Prostate gland (tissue), 2 donors: ENCODE data around the gene MAD1L1. TPM values are rescaled to one million over a fixed set of nuclear protein-coding genes. Genes with fewer than 3 reads are reported as not detected.

Experiments
- DNase-seq: peaks from one replicate; pipeline ENCODE4 v3.0.0-alpha.2; 2019; ENCODE audit warnings: low spot score
- H3K27ac ChIP-seq, 2 donors: fragments of 200-600 bp; sonication (generic); 2 replicates each; pipeline ENCODE4 v1.5.1; 2017 to 2019
- H3K27me3 ChIP-seq: fragments of 200-600 bp; sonication (generic); replicated peaks from 2 replicates; pipeline ENCODE4 v1.5.1; 2019; ENCODE audit not compliant: insufficient read depth
- H3K36me3 ChIP-seq, 2 donors: fragments of 200-600 bp; sonication (generic); 1 replicate in 1 of 2; 2 replicates in 1 of 2; pipeline versions ENCODE4 v1.5.1 to v1.8.1; 2017 to 2019
- H3K4me1 ChIP-seq: fragments of 200-600 bp; sonication (generic); replicated peaks from 2 replicates; pipeline ENCODE4 v1.5.1; 2019
- H3K4me3 ChIP-seq, 2 donors: fragments of 200-600 bp; sonication (generic); 2 replicates each; pipeline ENCODE4 v1.5.1; 2017 to 2019
- H3K9me3 ChIP-seq: fragments of 200-600 bp; sonication (generic); 2 replicates; pipeline ENCODE4 v1.5.1; 2017
- POLR2A ChIP-seq: fragments of 450-650 bp; IDR thresholded peaks from one replicate; pipeline ENCODE4 v1.6.1; 2016; ENCODE audit warnings: antibody characterized with exemption, mild to moderate bottlenecking
- POLR2AphosphoS5 ChIP-seq: sonication (generic); formaldehyde crosslinking; IDR thresholded peaks from one replicate; pipeline ENCODE4 v1.6.1; 2017; ENCODE audit warnings: antibody characterized with exemption
- WGBS: methylation state at CpG from one replicate; pipeline ENCODE4 v1.1.5; 2018; 5-methylcytosine and 5-hydroxymethylcytosine counted together
- intact Hi-C: fragments of 100-400 bp; cut with DNase I; formaldehyde crosslinking; loops from one replicate; pipeline ENCODE4 v1.14.2; 2022
- total RNA-seq, 2 donors: library from RNA; depleted of rRNA; stranded (reverse); fragments of >200 nt; gene quantifications; one replicate each; pipeline ENCODE4 v1.1.0, GENCODE V29; 2016
- TF ChIP-seq, protein P1 (sequence below), 4 experiments: fragments of 200-600 bp in 2 of 4; fragments of 450-650 bp in 2 of 4; sonication (generic) in 2 of 4; IDR thresholded peaks; 1 replicate in 3 of 4; 2 replicates in 1 of 4; pipeline ENCODE4 v1.5.1; 2016 to 2019; ENCODE audit warnings: antibody characterized with exemption in 4 of 4, mild to moderate bottlenecking in 2 of 4, moderate library complexity in 2 of 4

The MAD1L1 gene
- total RNA-seq, 2 donors from 2014 or later, result 79.3 to 91.9 TPM

GRCh38 chr7:2229467-2229866, 3.3 kb downstream of the MAD1L1 start:
- H3K4me1 ChIP-seq, result no peaks in the 10 kb centered on the region
- H3K27ac ChIP-seq, result no peak overlapping the region
- WGBS, result 93% methylated on average over 7 of the region's 7 CpGs
- H3K9me3 ChIP-seq, result no peaks in the 10 kb centered on the region
- H3K27me3 ChIP-seq, result no peaks in the 10 kb centered on the region
- TF ChIP-seq POLR2A, result no peak
- no peak for TF ChIP-seq POLR2AphosphoS5
- TF ChIP-seq, protein P1, sequence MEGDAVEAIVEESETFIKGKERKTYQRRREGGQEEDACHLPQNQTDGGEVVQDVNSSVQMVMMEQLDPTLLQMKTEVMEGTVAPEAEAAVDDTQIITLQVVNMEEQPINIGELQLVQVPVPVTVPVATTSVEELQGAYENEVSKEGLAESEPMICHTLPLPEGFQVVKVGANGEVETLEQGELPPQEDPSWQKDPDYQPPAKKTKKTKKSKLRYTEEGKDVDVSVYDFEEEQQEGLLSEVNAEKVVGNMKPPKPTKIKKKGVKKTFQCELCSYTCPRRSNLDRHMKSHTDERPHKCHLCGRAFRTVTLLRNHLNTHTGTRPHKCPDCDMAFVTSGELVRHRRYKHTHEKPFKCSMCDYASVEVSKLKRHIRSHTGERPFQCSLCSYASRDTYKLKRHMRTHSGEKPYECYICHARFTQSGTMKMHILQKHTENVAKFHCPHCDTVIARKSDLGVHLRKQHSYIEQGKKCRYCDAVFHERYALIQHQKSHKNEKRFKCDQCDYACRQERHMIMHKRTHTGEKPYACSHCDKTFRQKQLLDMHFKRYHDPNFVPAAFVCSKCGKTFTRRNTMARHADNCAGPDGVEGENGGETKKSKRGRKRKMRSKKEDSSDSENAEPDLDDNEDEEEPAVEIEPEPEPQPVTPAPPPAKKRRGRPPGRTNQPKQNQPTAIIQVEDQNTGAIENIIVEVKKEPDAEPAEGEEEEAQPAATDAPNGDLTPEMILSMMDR (IDR thresholded peaks at IDR 0.05), result no peak
- DNase-seq, result no peak
- no peaks in the 10 kb centered on the region for H3K36me3 ChIP-seq
- H3K4me3 ChIP-seq, result no peak overlapping the region
- intact Hi-C loops, result no loop called here

GRCh38 chr7:2228921-2229320, 3.8 kb downstream of the MAD1L1 start:
- DNase-seq, result no peak
- WGBS, result 90% methylated on average over 8 of the region's 8 CpGs
- intact Hi-C loops, result no loop called here
- H3K9me3 ChIP-seq, result no peaks in the 10 kb centered on the region
- TF ChIP-seq POLR2A (no peak), POLR2AphosphoS5 (no peak)
- TF ChIP-seq, protein P1 (IDR thresholded peaks at IDR 0.05), result no peak
- no peak overlapping the region for H3K27ac ChIP-seq
- H3K4me3 ChIP-seq, result no peak overlapping the region
- no peaks in the 10 kb centered on the region for H3K27me3 ChIP-seq
- no peaks in the 10 kb centered on the region for H3K4me1 ChIP-seq
- no peaks in the 10 kb centered on the region for H3K36me3 ChIP-seq

DNA sequence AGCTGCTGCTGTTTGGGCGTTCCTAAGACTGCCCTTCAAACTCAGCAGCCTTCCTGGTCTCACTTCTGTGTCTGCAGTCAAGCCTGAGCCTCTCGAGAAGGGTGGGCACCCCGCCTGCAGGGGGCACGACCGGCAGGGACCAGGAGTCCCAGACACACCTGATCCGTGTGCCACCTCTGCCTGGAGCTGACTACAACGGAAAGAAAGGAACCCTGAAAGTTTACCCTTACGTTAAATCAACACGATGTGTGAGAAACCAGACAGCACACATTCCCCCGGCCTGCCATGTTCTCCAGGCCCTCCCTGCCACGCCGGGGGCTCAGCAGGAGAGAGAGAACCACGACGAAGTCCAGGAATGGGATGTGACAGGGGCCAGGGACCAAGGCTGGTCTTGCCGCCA, 5.0 kb downstream of the MAD1L1 start:
- H3K27me3 ChIP-seq, result no peaks in the 10 kb centered on the region
- DNase-seq, result no peak
- WGBS, result 83% methylated on average over 15 of the region's 15 CpGs
- TF ChIP-seq, protein P1 (IDR thresholded peaks at IDR 0.05), result no peak
- TF ChIP-seq POLR2A (no peak), POLR2AphosphoS5 (no peak)
- H3K4me1 ChIP-seq, result no peaks in the 10 kb centered on the region
- intact Hi-C loops, result no loop called here
- H3K9me3 ChIP-seq, result no peaks in the 10 kb centered on the region
- no peak overlapping the region for H3K4me3 ChIP-seq
- H3K27ac ChIP-seq, result no peak overlapping the region
- no peaks in the 10 kb centered on the region for H3K36me3 ChIP-seq

GRCh38 chr7:2225830-2226229, 6.9 kb downstream of the MAD1L1 start:
- Histone ChIP-seq H3K9me3 (no peaks in the 10 kb centered on the region), H3K27ac (no peak overlapping the region), H3K27me3 (no peaks in the 10 kb centered on the region), H3K4me1 (no peaks in the 10 kb centered on the region), H3K4me3 (no peak overlapping the region), H3K36me3 (no peaks in the 10 kb centered on the region)
- 98% methylated on average over 13 of the region's 13 CpGs for WGBS
- TF ChIP-seq POLR2A, result no peak
- TF ChIP-seq POLR2AphosphoS5, result no peak
- TF ChIP-seq, protein P1 (IDR thresholded peaks at IDR 0.05), result no peak
- intact Hi-C loops, result no loop called here
- no peak for DNase-seq

GRCh38 chr7:2225336-2225735, 7.4 kb downstream of the MAD1L1 start:
- TF ChIP-seq, protein P1 (IDR thresholded peaks at IDR 0.05), result no peak
- TF ChIP-seq POLR2A (no peak), POLR2AphosphoS5 (no peak)
- H3K4me3 ChIP-seq, result no peak overlapping the region
- no peaks in the 10 kb centered on the region for H3K9me3 ChIP-seq
- H3K27ac ChIP-seq, result no peak overlapping the region
- no peaks in the 10 kb centered on the region for H3K36me3 ChIP-seq
- 79% methylated on average over 14 of the region's 14 CpGs for WGBS
- H3K4me1 ChIP-seq, result no peaks in the 10 kb centered on the region
- DNase-seq, result no peak
- intact Hi-C loops, result no loop called here
- no peaks in the 10 kb centered on the region for H3K27me3 ChIP-seq
